GM19468 (cell line): ENCODE results near the gene LRCH1.
A peak's percentile ranks its signal among the peaks of the same experiment; 100 is the strongest.

Experiments
- ATAC-seq: cut with Tn5 transposase; IDR thresholded peaks from one replicate; pipeline ENCODE4 v1.9.1; 2021; ENCODE audit warnings: mild to moderate bottlenecking, moderate library complexity, moderate number of reproducible peaks; ENCODE audit not compliant: unreplicated experiment; ENCODE audit errors: extremely low read depth

LRCH1 gene

GRCh38 chr13:46556418-46556779, 3.4 kb downstream of the LRCH1 start:
- no peak for ATAC-seq

- no peak for ATAC-seq
These were observed 6.4 kb downstream of the LRCH1 start for GRCh38 chr13:46559272-46559805.

- ATAC-seq, result no peak
These were observed 7.8 kb downstream of the LRCH1 start for GRCh38 chr13:46560778-46561177.

- no peak for ATAC-seq
These were observed 8.3 kb downstream of the LRCH1 start for GRCh38 chr13:46561286-46561685.

- ATAC-seq, result no peak
These were observed 8.7 kb downstream of the LRCH1 start for GRCh38 chr13:46561691-46562090.

GRCh38 chr13:46562152-46562551, 9.2 kb downstream of the LRCH1 start:
- ATAC-seq, result no peak

- no peak for ATAC-seq
These were observed 9.6 kb downstream of the LRCH1 start for GRCh38 chr13:46562581-46562980.

GRCh38 chr13:46565808-46566750, 13.1 kb downstream of the LRCH1 start:
- ATAC-seq, result no peak

- no peak for ATAC-seq
These were observed 14.7 kb downstream of the LRCH1 start for GRCh38 chr13:46567671-46568070.

GRCh38 chr13:46569456-46569855, 16.5 kb downstream of the LRCH1 start:
- ATAC-seq, result no peak

- ATAC-seq, result no peak
These were observed 17.3 kb downstream of the LRCH1 start for GRCh38 chr13:46570273-46570672.

- no peak for ATAC-seq
These were observed 18.4 kb downstream of the LRCH1 start for GRCh38 chr13:46571189-46571908.

- no peak for ATAC-seq
These were observed 19.1 kb downstream of the LRCH1 start for GRCh38 chr13:46571909-46572595.

GRCh38 chr13:46572752-46573431, 19.9 kb downstream of the LRCH1 start:
- peak; percentile 50 for ATAC-seq

- ATAC-seq, result no peak
These were observed 22.4 kb downstream of the LRCH1 start for GRCh38 chr13:46575301-46575771.

GRCh38 chr13:46575818-46576221, 22.9 kb downstream of the LRCH1 start:
- no peak for ATAC-seq

GRCh38 chr13:46576762-46577161, 23.8 kb downstream of the LRCH1 start:
- no peak for ATAC-seq

GRCh38 chr13:46577696-46578589, 25.0 kb downstream of the LRCH1 start:
- no peak for ATAC-seq

GRCh38 chr13:46578590-46578975, 25.6 kb downstream of the LRCH1 start:
- no peak for ATAC-seq
